EL (cell line): ENCODE data around the gene TM9SF4.
"Not testable (repeated sequence)": the region's sequence is repeated elsewhere in the genome, so short reads cannot be mapped to it uniquely, and the experiment has no call there.

Experiments
- DNase-seq: peaks from one replicate; pipeline ENCODE4 v3.0.0-alpha.2; 2016

Gene TM9SF4

GRCh38 chr20:32091888-32092346 lies 17.6 kb upstream of the TM9SF4 start:
- DNase-seq = peak; percentile 74

GRCh38 chr20:32098786-32099185 lies 10.7 kb upstream of the TM9SF4 start:
- no peak for DNase-seq

GRCh38 chr20:32108814-32109391 lies 611 bp upstream of the TM9SF4 start:
- no peak for DNase-seq

GRCh38 chr20:32110173-32110704 lies 725 bp downstream of the TM9SF4 start:
- DNase-seq = no peak

GRCh38 chr20:32110727-32111126 lies 1.2 kb downstream of the TM9SF4 start:
- DNase-seq = no peak

- DNase-seq = no peak
Observed at GRCh38 chr20:32111156-32111686, 1.7 kb downstream of the TM9SF4 start.

- DNase-seq = no peak
Observed at GRCh38 chr20:32111753-32112152, 2.2 kb downstream of the TM9SF4 start.

GRCh38 chr20:32112841-32113240 lies 3.3 kb downstream of the TM9SF4 start:
- DNase-seq = no peak

GRCh38 chr20:32113591-32114260 lies 4.2 kb downstream of the TM9SF4 start:
- DNase-seq = no peak

GRCh38 chr20:32114305-32114960 lies 4.9 kb downstream of the TM9SF4 start:
- peak; percentile 13 for DNase-seq

- DNase-seq = no peak
Observed at GRCh38 chr20:32115211-32115767, 5.8 kb downstream of the TM9SF4 start.

GRCh38 chr20:32116079-32116521 lies 6.6 kb downstream of the TM9SF4 start:
- no peak for DNase-seq

- DNase-seq = not testable (repeated sequence)
Observed at GRCh38 chr20:32116796-32117195, 7.3 kb downstream of the TM9SF4 start.

- not testable (repeated sequence) for DNase-seq
Observed at GRCh38 chr20:32118427-32118826, 8.9 kb downstream of the TM9SF4 start.

- no peak for DNase-seq
Observed at GRCh38 chr20:32119734-32120133, 10.2 kb downstream of the TM9SF4 start.

- DNase-seq = not testable (repeated sequence)
Observed at GRCh38 chr20:32121908-32122307, 12.4 kb downstream of the TM9SF4 start.

- DNase-seq = no peak
Observed at GRCh38 chr20:32123088-32123487, 13.6 kb downstream of the TM9SF4 start.

- no peak for DNase-seq
Observed at GRCh38 chr20:32124916-32125454, 15.5 kb downstream of the TM9SF4 start.

- no peak for DNase-seq
Observed at GRCh38 chr20:32125506-32125905, 16.0 kb downstream of the TM9SF4 start.

GRCh38 chr20:32126919-32127318 lies 17.4 kb downstream of the TM9SF4 start:
- DNase-seq = no peak

GRCh38 chr20:32127347-32127746 lies 17.8 kb downstream of the TM9SF4 start:
- no peak for DNase-seq

- no peak for DNase-seq
Observed at GRCh38 chr20:32128167-32128566, 18.7 kb downstream of the TM9SF4 start.

GRCh38 chr20:32129863-32130262 lies 20.3 kb downstream of the TM9SF4 start:
- no peak for DNase-seq
